GM12865 (cell line): ENCODE measurements around the gene POLRMT.

Source experiments
- DNase-seq: peaks from one replicate; pipeline ENCODE4 v3.0.0; 2010; ENCODE audit warnings: low read depth
- H3K4me3 ChIP-seq: 2 replicates; pipeline ENCODE4 v1.5.1; 2011; ENCODE audit warnings: mild to moderate bottlenecking, low read depth, low read length, control low read depth
- CTCF ChIP-seq: IDR thresholded peaks from 2 replicates; pipeline ENCODE4 v1.5.1; 2011; ENCODE audit warnings: low read length, control low read depth, low read depth, inconsistent platforms; ENCODE audit not compliant: insufficient read depth; ENCODE audit errors: missing control alignments

The POLRMT gene

GRCh38 chr19:575527-576506, 57.5 kb downstream of the POLRMT start:
- TF ChIP-seq CTCF, result no peak
- peak overlapping the region; percentile 81 for H3K4me3 ChIP-seq
- DNase-seq, result no peak

DNA sequence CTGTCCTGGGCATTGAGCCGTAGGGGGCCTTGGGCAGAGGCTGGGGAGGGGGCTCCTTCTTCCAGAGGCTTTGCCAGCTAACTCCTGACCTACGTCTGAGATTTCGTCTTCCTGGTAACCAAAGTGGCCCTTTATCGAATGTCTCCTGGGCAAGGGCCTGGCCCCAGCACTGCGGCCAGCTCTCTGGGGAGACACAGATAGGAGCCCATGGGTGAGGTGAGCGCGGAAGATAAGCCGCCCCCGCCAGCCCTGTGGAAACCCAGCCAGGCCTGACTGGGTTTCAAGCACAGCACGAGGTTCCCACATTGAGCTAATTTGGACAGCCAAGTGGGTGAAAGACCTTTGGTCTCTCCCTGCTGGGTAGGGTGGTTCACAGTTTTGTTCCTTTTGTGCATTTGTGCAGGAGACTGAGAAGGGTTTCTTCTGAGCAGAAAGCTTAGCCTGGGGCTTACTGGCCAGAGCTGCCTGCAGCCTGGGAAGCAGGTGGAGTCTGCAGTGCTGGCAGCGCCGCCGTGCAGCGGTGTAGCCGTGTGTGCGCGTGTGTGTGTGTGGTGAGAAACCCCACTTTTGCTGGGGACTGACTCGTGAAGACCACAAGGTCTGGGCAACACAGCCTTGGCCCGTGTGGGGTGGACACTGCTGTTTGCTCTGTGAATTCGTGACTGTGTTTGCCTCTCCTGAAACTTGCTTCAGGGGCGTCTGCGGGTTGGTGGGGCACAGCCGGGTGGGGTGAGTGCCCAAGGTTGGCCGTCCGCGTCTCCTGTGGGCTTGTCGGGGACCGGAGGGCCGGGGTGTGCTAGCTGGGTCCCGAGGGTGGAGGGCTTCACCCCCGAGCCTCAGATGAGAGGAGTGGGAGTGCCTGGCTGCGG, 58.4 kb downstream of the POLRMT start:
- no peak for TF ChIP-seq CTCF
- H3K4me3 ChIP-seq, result peak overlapping the region; percentile 81
- DNase-seq, result peak; percentile 64

GRCh38 chr19:573519-573825, 59.9 kb downstream of the POLRMT start:
- H3K4me3 ChIP-seq, result peak overlapping the region; percentile 81
- no peak for TF ChIP-seq CTCF
- no peak for DNase-seq

DNA sequence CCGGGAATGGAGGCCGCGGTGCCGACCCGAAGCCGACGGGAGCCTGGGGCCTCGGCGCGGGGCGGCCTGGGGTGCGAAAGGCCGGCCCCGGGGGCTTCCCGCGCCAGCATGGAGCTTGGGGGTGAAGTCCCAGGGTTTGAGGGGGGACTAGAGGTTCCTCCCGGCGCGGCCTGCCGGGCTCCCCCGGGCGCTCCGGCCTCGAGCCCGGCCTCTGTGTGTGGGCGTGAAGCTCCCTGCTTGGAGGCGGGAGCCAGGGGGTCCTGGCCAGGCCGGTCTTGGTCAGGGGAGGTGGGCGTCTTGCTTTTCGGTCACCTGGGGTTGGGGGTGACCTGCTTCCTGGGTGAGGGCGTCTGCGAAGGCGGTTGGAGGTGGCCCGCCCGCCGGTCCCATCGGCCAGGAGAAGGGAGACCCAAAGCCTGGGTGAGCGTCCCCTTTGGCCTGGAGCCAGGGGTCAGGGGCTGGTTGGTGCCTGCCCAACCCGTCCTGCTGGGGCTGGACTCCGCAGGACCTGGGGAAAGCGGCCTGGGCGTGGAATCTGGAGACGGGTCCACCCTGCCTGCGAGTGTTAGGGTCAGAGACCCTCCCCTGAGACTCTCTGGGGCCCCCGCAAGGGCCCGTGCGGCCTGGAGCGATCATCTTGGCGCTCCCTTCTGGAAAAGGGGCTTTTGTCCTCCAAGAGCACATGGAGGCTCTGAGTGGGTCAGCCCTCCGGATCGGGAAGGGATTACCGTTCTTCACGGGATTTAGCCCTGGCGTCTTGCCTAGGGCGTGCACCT, 60.4 kb downstream of the POLRMT start:
- peak overlapping the region; percentile 81 for H3K4me3 ChIP-seq
- DNase-seq, result peak; percentile 50
- TF ChIP-seq CTCF, result no peak

- peak within 1 kb of the TSS; percentile 81 for H3K4me3 ChIP-seq
- peak; percentile 99 for DNase-seq
- no peak for TF ChIP-seq CTCF
Observed at GRCh38 chr19:572140-572742, 61.1 kb downstream of the POLRMT start, which contains the start of gene BSG. Gene BSG (plus strand): TSS chr19:572596. CDS start chr19:572635, 39 bp downstream.

DNA sequence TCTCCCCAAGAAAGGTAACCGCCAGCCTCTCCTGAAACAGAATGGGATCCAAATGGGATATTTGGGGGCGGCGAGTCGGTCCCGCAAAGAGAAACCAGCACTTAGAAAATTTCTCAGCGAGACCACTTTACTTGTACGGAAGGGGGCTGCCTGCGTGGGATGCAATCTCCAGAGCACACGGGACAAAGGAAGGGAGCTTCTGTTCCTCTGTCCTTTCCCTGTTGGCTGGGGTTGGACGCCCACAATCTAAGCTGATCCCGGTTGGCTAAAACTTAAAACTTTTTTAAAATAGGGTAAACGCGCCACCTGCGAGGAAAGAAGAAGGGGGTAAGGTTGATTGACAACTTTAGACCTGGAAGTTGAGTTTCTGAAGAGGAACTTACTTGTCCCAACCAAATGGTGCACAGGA, 61.8 kb downstream of the POLRMT start:
- peak; percentile 64 for DNase-seq
- peak overlapping the region; percentile 76 for H3K4me3 ChIP-seq
- no peak for TF ChIP-seq CTCF
